NAMALWA (cell line): ENCODE data around the gene MPZL2.

Experiments used
- DNase-seq: peaks from one replicate; pipeline ENCODE4 v3.0.0-alpha.2; 2015; ENCODE audit warnings: low spot score

MPZL2 gene

GRCh38 chr11:118217575-118217974, 46.5 kb downstream of the MPZL2 start:
- DNase-seq: no peak

DNA sequence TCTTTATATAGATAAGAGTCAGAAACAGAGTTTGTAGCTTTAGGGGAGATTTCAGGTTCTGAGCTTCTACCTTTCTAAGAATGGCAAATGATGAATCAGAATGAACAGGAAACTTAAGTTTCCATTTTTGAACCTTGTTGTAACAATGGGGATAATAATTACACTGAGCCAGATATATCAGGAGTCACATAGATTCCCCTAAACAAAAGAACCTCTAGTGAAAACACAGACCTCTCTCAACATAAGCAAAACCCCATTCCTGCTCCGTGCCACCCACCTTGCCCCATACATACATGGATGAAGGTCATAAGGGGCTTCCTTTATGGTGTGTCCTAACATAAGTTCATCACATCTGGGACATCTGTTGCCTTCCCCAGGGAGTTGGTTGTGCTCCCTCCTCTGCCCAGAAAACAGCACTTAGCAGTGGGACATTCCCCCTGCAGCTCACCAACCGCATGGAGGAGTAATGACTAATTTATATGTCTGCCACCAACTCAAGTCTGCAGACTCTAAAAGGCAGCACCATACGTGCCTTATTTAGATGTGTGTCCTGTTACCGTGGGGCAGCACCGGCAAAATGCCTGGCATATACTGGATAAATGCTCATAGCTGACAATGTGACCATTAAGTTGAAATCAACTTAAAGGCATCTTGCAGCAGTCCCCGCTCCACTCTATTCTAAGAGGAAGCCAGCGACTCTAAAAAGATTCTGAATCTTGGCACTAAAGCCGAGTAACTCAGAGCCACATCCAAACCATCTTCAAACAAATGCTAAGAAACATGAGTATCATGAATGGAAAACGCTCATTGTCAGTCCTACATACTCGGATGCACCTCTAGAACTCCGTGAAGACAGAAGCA, 47.2 kb downstream of the MPZL2 start:
- no peak for DNase-seq

DNA sequence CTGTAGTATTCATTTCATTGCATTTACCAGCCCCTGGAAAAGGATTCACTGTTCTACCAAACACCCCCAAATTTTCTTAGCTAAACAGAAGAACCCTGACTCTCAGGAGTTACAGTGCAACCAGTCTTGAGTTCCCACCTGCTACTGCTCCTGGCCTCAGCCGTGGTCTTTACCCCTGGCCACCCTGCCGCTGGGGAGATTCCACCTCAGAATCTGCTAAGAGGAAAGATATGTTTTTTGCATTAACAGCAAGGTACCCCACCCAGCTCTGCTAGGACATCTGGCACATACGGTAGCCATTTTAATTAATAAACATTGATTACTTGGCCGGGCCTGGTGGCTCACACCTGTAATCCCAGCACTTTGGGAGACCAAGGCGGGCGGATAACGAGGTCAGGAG, 48.3 kb downstream of the MPZL2 start:
- no peak for DNase-seq

DNA sequence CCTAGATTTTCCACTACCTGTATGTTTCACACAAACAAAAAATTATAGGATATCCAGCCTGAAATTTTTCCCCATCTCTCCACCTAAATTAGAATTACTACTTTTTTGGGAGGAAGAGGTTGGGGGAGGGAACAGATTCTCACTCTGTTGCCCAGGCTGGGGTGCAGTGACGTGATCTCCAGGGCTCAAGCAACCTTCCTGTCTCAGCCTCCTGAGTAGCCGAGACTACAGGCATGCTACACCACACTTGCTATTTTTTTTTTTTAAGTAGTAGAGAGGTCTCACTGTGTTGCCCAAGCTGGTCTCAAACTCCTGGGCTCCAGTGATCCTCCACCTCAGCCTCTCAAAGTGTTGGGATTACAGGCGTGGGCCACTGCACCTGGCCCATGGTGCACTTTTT, 48.8 kb downstream of the MPZL2 start:
- DNase-seq: peak; percentile 47

- peak; percentile 55 for DNase-seq
Measured at GRCh38 chr11:118214210-118214914, 49.7 kb downstream of the MPZL2 start.

DNA sequence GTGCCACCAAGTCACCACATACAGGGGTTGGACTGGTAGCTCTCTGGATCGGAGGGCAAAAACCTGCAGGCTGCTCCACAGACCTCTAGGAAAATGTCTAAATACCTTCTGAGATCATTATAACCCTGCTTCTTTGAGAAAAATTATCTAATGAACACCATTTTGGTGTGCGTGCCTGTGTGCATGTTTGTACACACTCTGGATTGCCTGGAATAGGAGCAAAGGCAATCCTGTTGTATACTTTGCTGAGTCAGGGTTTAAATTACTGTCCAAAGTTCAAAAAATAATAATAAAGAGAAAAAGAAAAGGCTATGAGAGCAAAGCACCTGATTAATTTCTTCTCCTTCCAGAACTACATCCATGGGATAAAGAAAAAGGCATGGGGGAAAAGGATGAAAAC, 50.3 kb downstream of the MPZL2 start:
- DNase-seq: no peak

GRCh38 chr11:118213201-118213600, 50.9 kb downstream of the MPZL2 start:
- DNase-seq: no peak

- no peak for DNase-seq
Measured at GRCh38 chr11:118212781-118213191, 51.3 kb downstream of the MPZL2 start.

DNA sequence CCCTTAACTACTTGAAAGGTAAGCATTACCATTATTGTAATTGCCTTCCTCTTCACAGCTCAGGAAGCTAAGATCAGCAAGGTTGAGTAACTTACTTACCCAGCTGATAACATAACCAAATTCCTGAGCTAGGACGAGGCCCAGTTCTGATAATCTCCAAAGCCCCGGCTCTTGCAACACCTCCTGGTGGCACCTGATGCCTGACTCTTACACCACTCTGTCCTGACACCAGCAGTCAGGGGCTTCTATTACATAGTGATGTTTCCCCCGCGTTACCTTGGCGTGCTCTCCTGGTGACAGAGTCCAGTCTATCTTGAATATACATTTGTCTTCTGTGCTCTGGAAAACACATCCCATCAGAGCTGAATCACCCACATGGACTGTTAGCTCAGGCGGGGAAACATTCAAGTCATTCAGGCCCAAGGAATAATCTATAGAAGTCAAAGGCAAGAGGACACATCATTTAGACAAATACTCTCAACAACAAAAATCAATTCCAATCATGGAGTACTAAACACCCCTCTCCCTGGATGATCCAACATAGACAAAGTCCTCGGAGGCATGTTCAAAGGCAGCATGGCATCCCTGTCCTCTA, 51.9 kb downstream of the MPZL2 start:
- no peak for DNase-seq

- DNase-seq: no peak
Measured at GRCh38 chr11:118211006-118211405, 53.1 kb downstream of the MPZL2 start.

- no peak for DNase-seq
Measured at GRCh38 chr11:118210323-118210722, 53.8 kb downstream of the MPZL2 start.

- DNase-seq: no peak
Measured at GRCh38 chr11:118209033-118209432, 55.1 kb downstream of the MPZL2 start.

DNA sequence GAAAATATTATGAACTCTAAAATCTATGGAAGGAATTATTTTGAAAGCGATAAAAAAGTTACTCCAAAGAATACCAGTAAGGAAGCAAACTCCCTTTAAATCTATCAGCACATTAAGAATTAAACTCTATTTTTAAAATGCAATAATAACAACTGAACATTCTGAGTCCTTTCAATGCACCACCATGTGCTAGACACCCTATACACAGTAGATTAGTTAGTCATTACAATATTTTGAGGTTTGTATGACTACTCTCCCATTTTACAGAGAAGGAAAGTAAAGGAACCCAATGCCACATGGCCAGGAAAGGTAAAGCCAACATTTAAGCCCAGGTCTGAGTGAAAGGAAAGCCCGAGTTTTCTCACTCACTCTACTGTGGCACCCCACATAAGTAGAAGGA, 57.0 kb downstream of the MPZL2 start:
- DNase-seq: no peak

- DNase-seq: peak; percentile 40
Measured at GRCh38 chr11:118206391-118207031, 57.6 kb downstream of the MPZL2 start.

GRCh38 chr11:118205606-118206378, 58.3 kb downstream of the MPZL2 start:
- no peak for DNase-seq
